Ascending aorta (tissue), 2 donors: ENCODE measurements around the gene SGK1. TPM values are rescaled to one million over a fixed set of nuclear protein-coding genes. Genes with fewer than 3 reads are reported as not detected.
A peak's percentile ranks its signal among the peaks of the same experiment; 100 is the strongest.

ENCODE experiments used
- DNase-seq, 2 donors: peaks; one replicate each; pipeline ENCODE4 v3.0.0-alpha.2; 2019; ENCODE audit warnings: low spot score in 2 of 2
- H3K27ac ChIP-seq, 2 donors: fragments of 200-600 bp; sonication (generic); one replicate each; pipeline ENCODE4 v1.5.1; 2016 to 2017; ENCODE audit warnings: mild to moderate bottlenecking in 1 of 2
- H3K27me3 ChIP-seq: fragments of 200-600 bp; sonication (generic); one replicate; pipeline ENCODE4 v1.5.1; 2017
- H3K36me3 ChIP-seq, 2 donors: fragments of 200-600 bp; sonication (generic); one replicate each; pipeline ENCODE4 v1.5.1; 2016
- H3K4me1 ChIP-seq, 2 donors: fragments of 200-600 bp; sonication (generic); one replicate each; pipeline ENCODE4 v1.5.1; 2016 to 2017; ENCODE audit warnings: mild to moderate bottlenecking in 1 of 2
- H3K4me3 ChIP-seq, 2 donors: fragments of 200-600 bp; sonication (generic); one replicate each; pipeline ENCODE4 v1.5.1; 2016 to 2017; ENCODE audit warnings: mild to moderate bottlenecking in 1 of 2
- H3K9me3 ChIP-seq, 2 donors: fragments of 200-600 bp; sonication (generic); one replicate each; pipeline ENCODE4 v1.5.1; 2016
- CTCF ChIP-seq, 3 experiments: fragments of 200-600 bp in 2 of 3; fragments of 450-650 bp in 1 of 3; sonication (generic) in 2 of 3; IDR thresholded peaks; one replicate each; pipeline ENCODE4 v1.5.1; 2016 to 2019; ENCODE audit warnings: antibody characterized with exemption in 3 of 3, mild to moderate bottlenecking in 1 of 3, moderate library complexity in 1 of 3
- intact Hi-C: fragments of 100-400 bp; cut with DNase I; formaldehyde crosslinking; loops from one replicate; pipeline ENCODE4 v1.15.1; 2023
- total RNA-seq: library from RNA; depleted of rRNA; stranded (reverse); fragments of >200 nt; gene quantifications from one replicate; pipeline ENCODE4 v1.1.0, GENCODE V29; 2016

SGK1 gene
- 200 TPM for total RNA-seq

GRCh38 chr6:134317471-134318131, at the start of gene SGK1:
Gene SGK1 (minus strand): TSS chr6:134318112. CDS start chr6:134317460, 652 bp downstream.
- no peak for TF ChIP-seq CTCF (IDR thresholded peaks at IDR 0.05)
- Histone ChIP-seq H3K27ac (no peak within 1 kb of the TSS), H3K9me3 (no peaks in the 10 kb centered on the region), H3K4me3 (peak within 1 kb of the TSS; percentile 56 to 68), H3K27me3 (no peaks in the 10 kb centered on the region), H3K4me1 (no peaks in the 10 kb centered on the region), H3K36me3 (no peaks in the 10 kb centered on the region)
- intact Hi-C loops = no loop called here
- DNase-seq = no peak

GRCh38 chr6:134363323-134364039, 45.6 kb upstream of the SGK1 start:
- H3K27me3 ChIP-seq = no peaks in the 10 kb centered on the region
- no peak overlapping the region for H3K4me3 ChIP-seq
- H3K36me3 ChIP-seq = no peaks in the 10 kb centered on the region
- no peak for TF ChIP-seq CTCF (IDR thresholded peaks at IDR 0.05)
- peaks cover 0 to under 1% of the 10 kb centered on the region in 2 donors for H3K4me1 ChIP-seq
- no peak for DNase-seq
- H3K9me3 ChIP-seq = no peaks in the 10 kb centered on the region
- intact Hi-C loops = no loop called here
- H3K27ac ChIP-seq = no peak overlapping the region

GRCh38 chr6:134361011-134361410, 43.1 kb upstream of the SGK1 start:
- Histone ChIP-seq H3K27ac (no peak overlapping the region), H3K36me3 (no peaks in the 10 kb centered on the region), H3K4me3 (no peak overlapping the region), H3K27me3 (no peaks in the 10 kb centered on the region), H3K4me1 (peaks cover 0 to 2% of the 10 kb centered on the region in 2 donors), H3K9me3 (no peaks in the 10 kb centered on the region)
- DNase-seq = no peak
- no peak for TF ChIP-seq CTCF (IDR thresholded peaks at IDR 0.05)
- intact Hi-C loops = no loop called here

- no peak overlapping the region for H3K27ac ChIP-seq
- intact Hi-C loops = no loop called here
- no peaks in the 10 kb centered on the region for H3K36me3 ChIP-seq
- H3K4me1 ChIP-seq = peaks cover 0 to 2% of the 10 kb centered on the region in 2 donors
- H3K4me3 ChIP-seq = no peak overlapping the region
- no peak for TF ChIP-seq CTCF (IDR thresholded peaks at IDR 0.05)
- DNase-seq = no peak
- H3K9me3 ChIP-seq = no peaks in the 10 kb centered on the region
- H3K27me3 ChIP-seq = no peaks in the 10 kb centered on the region
Observed at GRCh38 chr6:134359302-134359701, 41.4 kb upstream of the SGK1 start.

- Histone ChIP-seq H3K4me3 (no peak overlapping the region), H3K9me3 (no peaks in the 10 kb centered on the region), H3K27ac (no peak overlapping the region), H3K4me1 (peaks cover 0 to 2% of the 10 kb centered on the region in 2 donors), H3K27me3 (no peaks in the 10 kb centered on the region), H3K36me3 (no peaks in the 10 kb centered on the region)
- intact Hi-C loops = no loop called here
- DNase-seq = no peak
- no peak for TF ChIP-seq CTCF (IDR thresholded peaks at IDR 0.05)
Observed at GRCh38 chr6:134358320-134358719, 40.4 kb upstream of the SGK1 start.
